HEK293 (cell line): ENCODE results near the gene PI4KB.

Source experiments
- CTCF ChIP-seq: fragments of 450-650 bp; formaldehyde crosslinking; IDR thresholded peaks from 2 replicates; pipeline ENCODE4 v1.5.1; 2016; ENCODE audit warnings: missing biosample characterization, missing genetic modification characterization
- GLI2 ChIP-seq: fragments of 450-650 bp; formaldehyde crosslinking; IDR thresholded peaks from 2 replicates; pipeline ENCODE4; 2017; ENCODE audit warnings: missing biosample characterization, missing genetic modification characterization, low read depth, borderline replicate concordance
- SETDB1 ChIP-seq: IDR thresholded peaks from one replicate; pipeline ENCODE4 v1.6.1; 2017; ENCODE audit warnings: mild to moderate bottlenecking, low read length, moderate library complexity, mixed read lengths; ENCODE audit not compliant: insufficient read length
- ZNF174 ChIP-seq: fragments of 450-650 bp; formaldehyde crosslinking; IDR thresholded peaks from 2 replicates; pipeline ENCODE4 v1.5.0; 2017; ENCODE audit warnings: missing biosample characterization, mild to moderate bottlenecking, missing genetic modification characterization
- ZNF18 ChIP-seq: fragments of 450-650 bp; formaldehyde crosslinking; IDR thresholded peaks from 2 replicates; pipeline ENCODE4 v1.5.1; 2016; ENCODE audit warnings: missing biosample characterization, missing genetic modification characterization
- ZNF544 ChIP-seq: fragments of 450-650 bp; formaldehyde crosslinking; IDR thresholded peaks from 2 replicates; pipeline ENCODE4 v1.5.0; 2017; ENCODE audit warnings: missing biosample characterization, missing genetic modification characterization
- ZNF76 ChIP-seq: fragments of 450-650 bp; formaldehyde crosslinking; IDR thresholded peaks from 2 replicates; pipeline ENCODE4; 2016; ENCODE audit warnings: low read depth, missing biosample characterization, missing genetic modification characterization, borderline replicate concordance
- TF ChIP-seq, protein P1 (sequence below): fragments of 450-650 bp; formaldehyde crosslinking; IDR thresholded peaks from 2 replicates; pipeline ENCODE4 v1.5.1; 2016; ENCODE audit warnings: missing biosample characterization, missing genetic modification characterization

DNA sequence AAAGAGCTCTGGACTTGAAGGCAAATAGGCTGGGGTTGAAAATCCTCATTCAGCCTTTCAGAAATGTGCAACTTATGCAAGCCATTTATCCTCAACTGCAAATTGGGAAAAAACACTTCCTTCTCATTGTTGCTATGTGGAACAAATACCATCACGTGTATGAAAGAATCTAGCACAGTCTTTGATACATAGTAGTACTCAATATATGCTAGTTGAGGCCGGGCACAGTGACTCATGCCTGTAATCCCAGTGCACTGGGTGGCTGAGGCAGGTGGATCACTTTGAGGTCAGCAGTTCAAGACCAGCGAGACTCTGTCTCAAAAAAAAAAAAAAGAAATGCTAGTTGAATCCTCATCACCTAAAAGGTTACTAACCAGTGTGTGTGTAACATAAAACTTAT, 8.2 kb downstream of the PI4KB start:
- TF ChIP-seq ZNF544 (tag by site-specific recombination) (no peak), CTCF (tag by site-specific recombination) (no peak), ZNF174 (tag by site-specific recombination) (no peak), ZNF76 (tag by site-specific recombination) (no peak), ZNF18 (tag by site-specific recombination) (no peak), SETDB1 (no peak), GLI2 (tag by site-specific recombination) (no peak)
- TF ChIP-seq, protein P1, sequence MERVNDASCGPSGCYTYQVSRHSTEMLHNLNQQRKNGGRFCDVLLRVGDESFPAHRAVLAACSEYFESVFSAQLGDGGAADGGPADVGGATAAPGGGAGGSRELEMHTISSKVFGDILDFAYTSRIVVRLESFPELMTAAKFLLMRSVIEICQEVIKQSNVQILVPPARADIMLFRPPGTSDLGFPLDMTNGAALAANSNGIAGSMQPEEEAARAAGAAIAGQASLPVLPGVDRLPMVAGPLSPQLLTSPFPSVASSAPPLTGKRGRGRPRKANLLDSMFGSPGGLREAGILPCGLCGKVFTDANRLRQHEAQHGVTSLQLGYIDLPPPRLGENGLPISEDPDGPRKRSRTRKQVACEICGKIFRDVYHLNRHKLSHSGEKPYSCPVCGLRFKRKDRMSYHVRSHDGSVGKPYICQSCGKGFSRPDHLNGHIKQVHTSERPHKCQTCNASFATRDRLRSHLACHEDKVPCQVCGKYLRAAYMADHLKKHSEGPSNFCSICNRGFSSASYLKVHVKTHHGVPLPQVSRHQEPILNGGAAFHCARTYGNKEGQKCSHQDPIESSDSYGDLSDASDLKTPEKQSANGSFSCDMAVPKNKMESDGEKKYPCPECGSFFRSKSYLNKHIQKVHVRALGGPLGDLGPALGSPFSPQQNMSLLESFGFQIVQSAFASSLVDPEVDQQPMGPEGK: no peak
